ENCODE results near the gene RCE1. TPM values are rescaled to one million over a fixed set of nuclear protein-coding genes. Genes with fewer than 3 reads are reported as not detected.
"Not testable (repeated sequence)": the region's sequence is repeated elsewhere in the genome, so short reads cannot be mapped to it uniquely, and the experiment has no call there.

RCE1 gene, protein sequence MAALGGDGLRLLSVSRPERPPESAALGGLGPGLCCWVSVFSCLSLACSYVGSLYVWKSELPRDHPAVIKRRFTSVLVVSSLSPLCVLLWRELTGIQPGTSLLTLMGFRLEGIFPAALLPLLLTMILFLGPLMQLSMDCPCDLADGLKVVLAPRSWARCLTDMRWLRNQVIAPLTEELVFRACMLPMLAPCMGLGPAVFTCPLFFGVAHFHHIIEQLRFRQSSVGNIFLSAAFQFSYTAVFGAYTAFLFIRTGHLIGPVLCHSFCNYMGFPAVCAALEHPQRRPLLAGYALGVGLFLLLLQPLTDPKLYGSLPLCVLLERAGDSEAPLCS
- total RNA-seq = 14.8 and 16.9 TPM in 2 replicates

DNA sequence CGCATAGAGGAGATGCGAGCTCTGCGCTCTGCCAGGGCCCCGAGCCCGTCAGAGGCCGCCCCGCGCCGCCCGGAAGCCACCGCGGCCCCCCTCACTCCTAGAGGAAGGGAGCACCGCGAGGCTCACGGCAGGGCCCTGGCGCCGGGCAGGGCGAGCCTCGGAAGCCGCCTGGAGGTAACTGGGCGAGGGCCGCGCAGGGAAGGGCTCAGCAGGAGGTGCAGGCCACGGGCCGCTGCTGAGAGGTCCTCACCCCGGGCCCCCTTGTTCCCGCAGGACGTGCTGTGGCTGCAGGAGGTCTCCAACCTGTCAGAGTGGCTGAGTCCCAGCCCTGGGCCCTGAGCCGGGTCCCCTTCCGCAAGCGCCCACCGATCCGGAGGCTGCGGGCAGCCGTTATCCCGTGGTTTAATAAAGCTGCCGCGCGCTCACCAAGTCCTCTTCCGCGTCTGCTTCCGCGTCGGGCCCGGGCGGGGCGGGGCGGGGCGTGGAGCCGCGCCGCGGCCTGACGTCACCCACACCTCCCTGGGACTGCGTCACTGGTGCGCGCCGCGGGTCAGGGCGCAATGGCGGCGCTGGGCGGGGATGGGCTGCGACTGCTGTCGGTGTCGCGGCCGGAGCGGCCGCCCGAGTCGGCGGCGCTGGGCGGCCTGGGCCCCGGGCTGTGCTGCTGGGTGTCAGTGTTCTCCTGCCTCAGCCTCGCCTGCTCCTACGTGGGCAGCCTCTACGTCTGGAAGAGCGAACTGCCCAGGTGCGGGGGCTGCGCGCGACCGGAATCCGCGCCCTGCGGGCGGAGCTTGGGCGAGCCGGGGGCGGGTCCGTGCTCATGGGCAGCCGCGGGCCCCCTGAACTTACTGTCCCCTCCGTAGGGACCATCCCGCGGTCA is at the start of gene RCE1:
Gene RCE1, plus strand, starts transcription at position 546 of the 880 bp plus-strand sequence. Its CDS starts 15 bp downstream, at position 561.
- peak; percentile 47 for DNase-seq (ENCODE audit: low read depth, low spot score)

DNA sequence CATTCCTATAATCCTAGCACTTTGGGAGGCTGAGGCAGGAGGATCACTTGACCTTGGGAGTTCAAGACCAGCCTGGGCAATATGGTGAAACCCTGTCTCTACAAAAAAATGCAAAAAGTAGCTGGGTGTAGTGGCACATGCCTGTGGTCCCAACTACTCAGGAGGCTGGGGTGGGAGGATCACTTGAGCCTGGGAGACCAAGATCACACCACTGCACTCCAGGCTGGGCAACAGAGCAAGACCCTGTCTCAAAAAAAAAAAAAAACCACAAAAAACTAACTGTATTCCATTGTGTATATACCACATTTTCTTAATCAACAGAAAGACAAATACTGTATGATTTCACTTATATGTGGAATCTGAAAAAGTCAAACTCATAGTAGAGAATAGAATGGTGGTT is 43.4 kb upstream of the RCE1 start:
- DNase-seq (ENCODE audit: low read depth, low spot score) = not testable (repeated sequence)

DNA sequence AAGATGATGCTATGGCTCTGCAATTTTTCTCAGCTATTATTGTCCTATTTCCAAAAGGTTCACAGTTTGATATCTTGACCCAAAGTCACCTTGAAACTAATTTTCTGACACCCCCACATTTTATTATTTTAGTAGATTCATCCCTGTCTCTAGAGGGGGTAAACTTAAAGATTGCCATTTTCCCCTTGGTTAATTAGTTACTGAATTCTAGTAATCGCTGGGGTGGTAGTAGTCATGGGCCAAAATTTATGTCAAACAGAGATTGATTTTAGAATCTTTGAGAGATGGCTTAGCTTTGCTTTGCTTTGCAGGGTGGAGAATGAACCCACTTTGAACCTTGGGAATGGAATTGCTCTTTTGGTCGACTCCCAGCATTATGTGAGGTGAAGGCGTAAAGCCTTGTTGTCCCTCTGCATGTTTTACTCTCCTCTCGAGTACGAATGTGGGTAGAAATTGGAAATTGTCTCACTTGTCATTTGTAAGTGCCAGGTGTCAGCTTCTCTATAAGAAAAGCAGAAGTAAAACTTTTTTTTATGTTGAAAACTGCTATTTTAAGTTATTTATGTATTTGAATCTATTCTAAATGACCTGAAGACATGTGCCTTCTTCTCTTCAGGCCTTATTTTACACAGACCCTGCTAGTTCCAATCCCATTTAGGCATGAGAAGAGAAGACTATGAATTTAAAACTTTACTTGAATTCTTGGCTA is 42.4 kb upstream of the RCE1 start:
- DNase-seq (ENCODE audit: low read depth, low spot score) = no peak

DNA sequence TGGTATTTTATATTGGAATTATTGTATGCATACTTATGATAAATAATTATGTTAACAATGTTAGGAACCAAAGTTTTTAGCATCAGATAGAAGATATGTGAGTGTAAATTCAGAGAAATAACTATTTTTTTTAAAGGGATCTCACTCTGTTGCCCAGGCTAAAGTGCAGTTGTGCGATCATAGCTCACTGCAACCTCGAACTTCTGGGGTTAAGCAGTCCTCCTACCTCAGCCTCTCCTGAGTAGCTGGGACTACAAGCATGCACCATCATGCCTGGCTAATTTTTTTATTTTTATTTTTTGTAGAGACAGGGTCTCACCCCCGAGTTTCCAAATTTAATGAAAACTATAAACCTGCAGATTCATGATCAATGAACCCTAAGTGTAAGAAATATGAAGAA is 33.6 kb upstream of the RCE1 start:
- no peak for DNase-seq (ENCODE audit: low read depth, low spot score)

DNA sequence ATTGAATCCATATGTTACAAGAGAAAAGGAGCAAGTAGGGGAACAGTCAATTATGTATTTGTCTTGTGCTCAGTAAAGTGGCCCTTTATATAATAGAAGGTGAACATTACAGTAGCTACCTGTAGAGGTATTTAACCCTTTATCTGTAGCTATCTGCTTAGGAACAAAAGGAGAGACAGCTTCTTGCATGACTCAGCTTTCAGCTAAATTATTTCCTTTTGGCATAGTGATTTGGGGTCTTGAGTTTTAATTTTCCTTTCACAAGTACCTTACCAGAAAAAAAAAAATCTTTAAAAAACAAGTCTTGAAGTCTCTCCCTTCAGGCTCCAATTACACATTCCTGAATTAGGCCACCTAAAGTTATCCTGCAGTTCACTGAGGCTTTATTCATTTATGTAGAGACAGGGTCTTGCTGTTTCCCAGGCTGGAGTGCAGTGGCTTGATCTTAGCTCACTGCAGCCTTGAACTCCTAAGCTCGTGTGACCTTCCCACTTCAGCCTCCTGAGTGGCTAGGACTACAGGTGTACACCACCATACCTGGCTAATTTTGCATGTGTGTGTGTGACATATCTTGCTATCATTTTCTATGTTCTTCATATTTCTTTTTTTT is 32.6 kb upstream of the RCE1 start:
- no peak for DNase-seq (ENCODE audit: low read depth, low spot score)

DNA sequence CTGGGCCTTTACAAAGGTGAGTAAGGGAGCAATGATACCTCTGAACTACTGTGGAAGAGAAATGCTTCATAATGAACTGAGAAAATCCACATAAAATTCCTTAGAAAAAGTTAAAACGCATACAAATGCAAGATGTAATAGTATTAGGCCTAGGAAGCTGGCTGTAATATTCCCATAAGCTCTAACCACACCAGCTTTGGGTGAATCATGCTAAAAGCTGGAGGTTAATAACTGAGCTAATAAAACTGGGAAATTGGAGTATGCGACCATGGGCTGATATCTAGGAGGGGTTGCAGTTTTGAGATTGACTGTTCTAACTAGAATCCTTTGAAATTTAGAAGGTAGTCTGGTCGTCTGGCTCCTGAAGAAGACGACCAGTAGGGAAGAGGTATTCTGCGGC is 28.6 kb upstream of the RCE1 start:
- DNase-seq (ENCODE audit: low read depth, low spot score) = no peak

DNA sequence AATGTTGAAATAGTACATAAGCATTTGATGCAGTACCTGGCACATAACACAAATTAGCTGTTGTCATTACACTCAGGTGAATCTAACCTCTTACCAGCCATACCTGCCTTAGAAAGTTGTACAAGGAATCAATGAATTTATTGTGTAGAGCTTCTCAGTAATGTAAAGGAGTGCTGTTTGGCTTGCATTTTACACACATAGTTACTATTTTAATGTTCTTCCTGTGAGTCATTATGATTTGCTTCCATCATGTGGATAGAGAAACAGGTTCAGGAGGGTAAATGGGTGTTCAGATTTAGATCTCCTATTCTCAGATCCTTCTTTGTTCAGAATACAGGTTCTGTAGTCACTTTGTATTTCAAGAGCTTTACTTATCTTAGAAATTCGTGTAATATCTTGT is 27.6 kb upstream of the RCE1 start:
- no peak for DNase-seq (ENCODE audit: low read depth, low spot score)

DNA sequence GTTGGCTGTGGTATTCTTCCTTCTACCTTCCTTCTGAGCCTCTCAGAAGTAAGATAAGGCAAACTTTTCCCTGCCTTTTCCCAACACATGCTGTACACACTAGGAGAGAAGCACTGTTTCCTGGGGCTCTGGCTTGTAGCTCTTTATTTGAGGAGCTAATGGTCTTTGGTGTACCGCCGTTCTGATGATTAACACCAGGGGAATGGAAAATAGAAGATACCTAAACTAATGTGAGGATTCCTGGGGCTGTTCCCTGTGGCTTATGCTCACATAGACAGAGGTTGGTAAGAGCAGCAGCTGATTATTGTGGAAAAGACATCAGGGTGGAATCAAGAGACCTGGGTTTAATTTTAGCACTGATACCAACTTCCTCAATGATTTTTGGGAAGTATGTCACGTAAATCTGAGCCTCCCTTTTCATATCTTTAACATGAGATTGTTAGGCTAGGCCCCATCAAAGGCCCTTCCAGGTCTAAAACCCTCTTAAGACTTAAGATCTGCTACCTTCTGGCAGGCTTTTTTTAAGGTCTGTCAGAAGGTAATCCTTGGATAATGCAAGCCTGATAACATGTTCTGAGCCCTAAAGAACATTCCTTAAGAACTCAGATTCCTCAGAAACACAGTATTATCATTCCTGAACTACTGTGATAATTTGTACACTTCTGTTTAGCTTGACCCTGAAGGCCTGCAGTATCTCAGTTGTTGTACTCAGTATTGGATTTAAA is 24.8 kb upstream of the RCE1 start:
- DNase-seq (ENCODE audit: low read depth, low spot score) = no peak

DNA sequence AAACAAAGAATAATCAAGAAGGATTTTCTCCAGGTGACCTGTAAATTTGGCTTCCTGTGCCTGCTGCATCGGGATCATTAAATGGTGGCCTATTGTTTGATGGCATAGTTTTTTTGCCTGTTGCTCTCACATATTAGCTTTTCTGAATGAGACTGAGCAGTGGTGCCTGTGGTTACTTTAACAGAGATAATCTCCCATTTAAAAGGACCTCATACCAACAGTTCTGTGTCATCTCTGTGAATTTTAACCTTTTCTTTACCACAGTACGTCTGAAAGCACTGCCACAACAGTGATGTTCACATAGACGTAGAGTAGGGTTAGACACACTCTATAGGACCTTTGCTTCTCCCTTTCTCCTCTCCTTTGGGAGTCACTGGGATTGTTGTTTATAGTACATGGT is 22.9 kb upstream of the RCE1 start:
- DNase-seq (ENCODE audit: low read depth, low spot score) = no peak

DNA sequence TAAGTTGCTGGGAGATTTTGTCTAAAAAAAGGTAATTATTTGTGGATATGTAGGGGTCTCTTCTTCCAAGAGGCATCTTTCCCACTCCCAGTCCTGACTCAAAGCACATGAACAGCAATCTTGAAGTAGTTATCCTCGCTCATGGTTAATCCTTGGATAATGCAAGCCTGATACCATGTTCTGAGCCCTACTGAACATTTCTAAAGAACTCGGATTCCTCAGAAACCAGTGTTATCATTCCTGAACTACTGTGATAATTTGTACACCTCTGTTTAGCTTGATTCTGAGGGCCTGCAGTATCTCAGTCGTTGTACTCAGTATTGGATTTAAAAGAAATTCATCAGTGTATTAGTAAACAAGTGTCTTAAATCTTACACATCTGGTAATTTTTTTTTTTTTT is 22.3 kb upstream of the RCE1 start:
- no peak for DNase-seq (ENCODE audit: low read depth, low spot score)

DNA sequence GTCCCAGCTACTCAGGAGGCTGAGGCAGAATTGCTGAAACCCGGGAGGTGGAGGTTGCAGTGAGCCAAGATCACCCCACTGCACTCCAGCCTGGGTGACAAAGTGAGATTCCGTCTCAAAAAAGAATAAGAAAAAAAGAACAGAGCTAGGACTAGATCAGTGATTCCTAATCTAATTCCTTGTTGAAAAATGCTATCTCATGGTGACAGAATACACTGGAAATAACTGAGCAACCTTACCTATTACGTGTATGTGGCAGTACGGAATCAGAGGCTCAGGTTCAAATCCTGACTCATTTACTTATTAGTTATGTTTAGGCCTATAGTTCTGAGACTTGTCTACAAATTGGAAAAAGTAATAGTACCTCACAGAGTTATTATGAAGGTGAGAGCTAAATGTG is 19.5 kb upstream of the RCE1 start:
- no peak for DNase-seq (ENCODE audit: low read depth, low spot score)

DNA sequence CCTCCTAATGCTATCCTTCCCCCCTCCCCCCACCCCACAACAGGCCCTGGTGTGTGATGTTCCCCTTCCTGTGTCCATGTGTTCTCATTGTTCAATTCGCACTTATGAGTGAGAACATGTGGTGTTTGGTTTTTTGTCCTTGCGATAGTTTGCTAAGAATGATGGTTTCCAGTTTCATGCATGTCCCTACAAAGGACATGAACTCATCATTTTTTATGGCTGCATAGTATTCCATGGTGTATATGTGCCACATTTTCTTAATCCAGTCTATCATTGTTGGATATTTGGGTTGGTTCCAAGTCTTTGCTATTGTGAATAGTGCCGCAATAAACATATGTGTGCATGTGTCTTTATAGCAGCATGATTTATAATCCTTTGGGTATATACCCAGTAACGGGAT is 18.7 kb upstream of the RCE1 start:
- DNase-seq (ENCODE audit: low read depth, low spot score) = not testable (repeated sequence)

DNA sequence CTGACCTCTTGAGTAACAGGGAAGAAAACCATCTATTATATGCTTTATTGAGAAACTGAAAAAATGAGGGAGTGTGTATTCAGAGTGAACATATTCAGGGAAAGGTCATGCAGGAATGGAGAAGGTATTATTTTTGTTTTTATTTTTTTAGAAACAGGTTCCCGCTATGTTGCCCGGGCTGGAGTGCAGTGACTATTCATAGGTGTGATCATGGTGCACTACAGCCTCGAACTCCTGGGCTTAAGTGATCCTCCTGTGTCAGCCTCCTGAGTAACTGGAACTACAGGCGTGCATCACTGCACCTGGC is 8.7 kb upstream of the RCE1 start:
- no peak for DNase-seq (ENCODE audit: low read depth, low spot score)

DNA sequence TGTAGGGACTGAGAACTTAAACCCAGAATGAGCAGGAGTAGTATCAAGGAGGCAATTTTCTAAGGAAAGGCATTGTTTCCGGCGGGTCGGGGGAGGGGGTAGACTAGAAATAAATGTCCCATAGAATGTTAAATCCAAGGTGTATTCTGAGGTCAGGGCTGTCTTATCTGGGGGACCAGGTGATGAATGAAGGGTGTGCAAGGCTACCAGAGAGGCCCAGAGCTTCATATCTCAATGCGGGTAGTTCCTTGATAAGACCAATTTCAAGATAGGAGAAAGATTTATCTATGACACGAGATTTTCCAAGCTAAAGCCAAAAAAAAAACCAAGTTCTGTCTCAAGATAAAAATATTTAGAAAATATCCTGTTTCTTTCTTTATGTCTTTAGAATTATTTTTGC is 8.3 kb upstream of the RCE1 start:
- no peak for DNase-seq (ENCODE audit: low read depth, low spot score)

DNA sequence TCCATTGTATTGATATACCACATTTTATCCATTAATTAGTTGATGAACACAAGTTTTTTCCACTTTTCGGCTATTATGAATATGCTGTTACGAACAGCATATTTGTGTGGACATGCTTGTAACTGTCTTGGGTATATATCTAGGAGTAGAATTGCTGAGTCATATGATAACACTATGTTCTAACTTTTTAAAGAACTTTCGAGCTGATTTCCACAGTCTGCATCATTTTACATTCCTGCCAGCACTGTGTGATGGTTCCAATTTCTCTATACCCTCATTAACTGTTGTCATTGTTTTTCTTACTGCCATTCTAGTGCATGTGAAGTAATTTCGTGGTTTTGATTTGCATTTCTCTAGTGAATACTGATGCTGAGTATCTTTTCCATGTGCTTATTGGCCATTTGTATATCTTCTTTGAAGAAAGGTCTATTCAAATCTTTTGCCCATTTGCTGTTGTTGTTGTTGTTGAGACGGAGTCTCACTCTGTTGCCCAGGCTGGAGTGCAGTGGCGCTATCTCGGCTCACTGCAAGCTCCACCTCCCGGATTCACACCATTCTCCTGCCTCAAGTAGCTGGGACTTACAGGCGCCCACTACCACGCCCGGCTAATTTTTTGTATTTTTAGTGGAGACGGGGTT is 7.4 kb upstream of the RCE1 start:
- DNase-seq (ENCODE audit: low read depth, low spot score) = no peak

DNA sequence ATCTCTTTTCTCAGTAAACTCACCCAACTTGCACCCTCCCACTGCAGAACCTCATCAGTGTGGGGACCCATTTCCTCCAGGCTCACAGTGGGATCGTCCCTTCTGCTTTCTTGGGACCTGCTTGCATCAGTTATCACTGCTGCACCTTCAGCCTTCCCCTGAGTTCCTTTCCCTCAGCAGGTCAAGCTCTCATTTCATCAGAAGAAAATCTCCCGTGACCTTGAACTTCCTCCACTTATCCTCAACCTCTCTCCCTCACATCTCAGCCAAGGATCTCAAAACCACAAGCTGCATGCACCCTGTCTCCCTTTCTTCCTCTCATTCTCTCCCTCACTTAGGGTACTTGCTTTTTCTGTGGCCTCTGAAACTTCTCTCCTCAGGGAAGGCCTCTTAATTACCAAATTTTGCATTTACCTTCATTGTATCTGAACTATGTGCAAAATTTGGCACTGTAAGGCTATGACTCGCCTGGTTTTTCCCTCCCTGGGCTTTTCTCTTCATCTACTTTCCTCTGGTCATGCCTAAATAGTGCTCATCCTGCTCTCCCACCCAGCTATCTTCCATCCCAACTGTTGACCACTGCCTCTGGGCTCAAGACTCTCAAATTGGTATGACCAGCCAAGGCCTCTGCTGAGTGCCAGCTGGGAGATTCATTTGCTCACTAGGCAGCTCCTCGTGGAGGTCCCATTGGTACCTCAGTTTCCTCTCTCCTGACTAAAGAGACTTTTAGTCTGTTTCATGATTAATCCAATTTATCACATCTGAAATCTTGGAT is 2.7 kb upstream of the RCE1 start:
- no peak for DNase-seq (ENCODE audit: low read depth, low spot score)

DNA sequence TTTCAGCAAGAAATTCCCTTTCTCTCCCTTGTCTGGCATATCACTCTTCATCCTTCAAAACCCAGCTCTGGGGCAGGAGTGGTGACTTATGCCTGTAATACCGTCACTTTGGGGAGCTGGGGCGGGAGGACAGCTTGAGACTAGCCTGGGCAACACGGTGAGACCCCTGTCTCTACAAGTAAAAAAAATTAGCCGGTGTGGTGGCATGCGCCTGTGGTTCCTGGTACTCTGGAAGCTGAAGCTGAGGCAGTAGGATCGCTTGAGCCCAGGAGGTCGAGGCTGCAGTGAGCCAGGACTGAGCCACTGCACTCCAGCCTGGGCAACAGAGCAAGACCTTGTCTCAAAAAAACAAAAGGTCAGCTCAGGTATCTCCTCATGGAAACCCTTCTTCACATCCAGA is 1.4 kb upstream of the RCE1 start:
- no peak for DNase-seq (ENCODE audit: low read depth, low spot score)

DNA sequence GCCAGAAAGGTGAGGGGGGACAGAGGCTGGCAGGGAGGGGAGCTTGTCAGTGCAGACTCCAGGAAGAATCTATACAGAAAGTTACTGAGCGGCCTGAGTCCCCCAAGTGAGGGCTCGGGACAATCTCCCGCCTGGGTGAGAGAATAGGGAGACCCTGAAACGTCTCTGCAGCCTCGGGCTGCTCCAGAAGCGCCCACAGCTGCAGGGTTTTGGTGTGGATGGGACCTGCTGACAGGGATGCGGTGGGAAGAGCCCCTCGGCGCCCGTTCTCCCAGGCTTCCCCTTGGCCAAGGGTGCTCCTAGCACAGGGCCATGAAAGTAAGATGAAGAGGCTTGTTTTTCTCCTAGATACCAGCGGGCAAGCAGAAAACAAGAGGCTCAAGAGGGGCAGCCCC is 743 bp upstream of the RCE1 start:
- DNase-seq (ENCODE audit: low read depth, low spot score) = no peak

DNA sequence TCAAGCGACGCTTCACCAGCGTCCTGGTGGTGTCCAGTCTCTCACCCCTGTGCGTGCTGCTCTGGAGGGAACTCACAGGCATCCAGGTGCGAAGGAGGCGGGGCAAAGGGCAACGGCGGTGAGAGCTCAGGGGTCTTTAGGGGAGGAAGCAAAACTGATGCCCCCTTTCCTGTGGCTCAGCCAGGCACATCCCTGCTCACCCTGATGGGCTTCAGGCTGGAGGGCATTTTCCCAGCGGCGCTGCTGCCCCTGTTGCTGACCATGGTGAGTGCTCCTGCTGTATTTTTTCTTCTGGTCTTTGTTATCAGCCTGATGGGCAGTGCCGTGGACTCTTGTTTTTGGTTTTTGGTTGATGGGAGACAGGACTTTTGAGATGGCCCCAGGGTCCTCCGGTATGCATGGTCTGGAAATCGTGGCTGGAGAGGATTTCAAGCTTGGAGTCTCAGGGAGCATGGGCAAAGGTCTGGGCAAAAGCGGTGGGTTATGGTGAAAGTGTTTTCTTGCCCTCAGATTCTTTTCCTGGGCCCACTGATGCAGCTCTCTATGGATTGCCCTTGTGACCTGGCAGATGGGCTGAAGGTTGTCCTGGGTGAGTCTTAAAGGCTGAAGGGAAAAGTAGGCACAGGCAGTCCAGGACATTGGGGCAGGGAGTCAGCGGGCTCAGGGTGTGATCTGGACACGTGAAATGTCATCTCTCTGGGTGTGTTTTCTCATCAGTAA is 695 bp downstream of the RCE1 start:
- DNase-seq (ENCODE audit: low read depth, low spot score) = no peak

Data from pulmonary artery endothelial cell (primary cell).